Activated B cell treated with CpG ODN at 0.5 μM for 24 hours (primary cell): ENCODE results near the gene PPP1R18. TPM values are rescaled to one million over a fixed set of nuclear protein-coding genes. Genes with fewer than 3 reads are reported as not detected.
A peak's percentile ranks its signal among the peaks of the same experiment; 100 is the strongest.

ENCODE experiments used
- ATAC-seq: fragments of 200-7000 bp; cut with Tn5 transposase; one replicate; pipeline ENCODE4 v1.10.0; 2021; ENCODE audit warnings: low read depth, mild to moderate bottlenecking, moderate library complexity
- CTCF ChIA-PET: fragments of 350-600 bp; sonication (Branson Sonifier 250); formaldehyde crosslinking; loops from one replicate; lab custom pipeline; 2021; ENCODE audit warnings: antibody characterized with exemption; lab: Charles Lee
- POLR2A ChIA-PET: fragments of 350-600 bp; sonication (Branson Sonifier 250); formaldehyde crosslinking; loops from one replicate; lab custom pipeline; 2021; ENCODE audit warnings: antibody characterized with exemption; lab: Charles Lee
- DNase-seq: peaks from one replicate; pipeline ENCODE4 v3.0.0; 2022
- H3K27ac Mint-ChIP-seq: one replicate; pipeline ENCODE4 v1.8.0; 2020; ENCODE audit warnings: mixed read lengths
- H3K27me3 Mint-ChIP-seq: one replicate; pipeline ENCODE4 v1.8.0; 2021; ENCODE audit warnings: mixed read lengths
- H3K36me3 Mint-ChIP-seq: one replicate; pipeline ENCODE4 v1.8.0; 2021; ENCODE audit warnings: low read depth, mixed read lengths
- H3K4me1 Mint-ChIP-seq: one replicate; pipeline ENCODE4 v1.8.0; 2021; ENCODE audit warnings: mixed read lengths
- H3K4me3 Mint-ChIP-seq: one replicate; pipeline ENCODE4 v1.8.0; 2020; ENCODE audit warnings: mild to moderate bottlenecking, mixed read lengths
- H3K9me3 Mint-ChIP-seq: one replicate; pipeline ENCODE4 v1.8.0; 2020; ENCODE audit warnings: mixed read lengths
- intact Hi-C: fragments of 100-400 bp; cut with micrococcal nuclease; formaldehyde crosslinking; loops from one replicate; pipeline ENCODE4 v1.15.1; 2024
- total RNA-seq: library from RNA; stranded (reverse); gene quantifications from 2 replicates; pipeline ENCODE4 v1.2.3, GENCODE V29; 2022
- TF ChIP-seq, protein P1 (sequence below): fragments of 200-600 bp; IDR thresholded peaks from one replicate; pipeline ENCODE4 v1.8.0; 2022; ENCODE audit warnings: antibody characterized with exemption, mild to moderate bottlenecking

Gene PPP1R18
- total RNA-seq, 1 donor from 2014 or later: 104 TPM

DNA sequence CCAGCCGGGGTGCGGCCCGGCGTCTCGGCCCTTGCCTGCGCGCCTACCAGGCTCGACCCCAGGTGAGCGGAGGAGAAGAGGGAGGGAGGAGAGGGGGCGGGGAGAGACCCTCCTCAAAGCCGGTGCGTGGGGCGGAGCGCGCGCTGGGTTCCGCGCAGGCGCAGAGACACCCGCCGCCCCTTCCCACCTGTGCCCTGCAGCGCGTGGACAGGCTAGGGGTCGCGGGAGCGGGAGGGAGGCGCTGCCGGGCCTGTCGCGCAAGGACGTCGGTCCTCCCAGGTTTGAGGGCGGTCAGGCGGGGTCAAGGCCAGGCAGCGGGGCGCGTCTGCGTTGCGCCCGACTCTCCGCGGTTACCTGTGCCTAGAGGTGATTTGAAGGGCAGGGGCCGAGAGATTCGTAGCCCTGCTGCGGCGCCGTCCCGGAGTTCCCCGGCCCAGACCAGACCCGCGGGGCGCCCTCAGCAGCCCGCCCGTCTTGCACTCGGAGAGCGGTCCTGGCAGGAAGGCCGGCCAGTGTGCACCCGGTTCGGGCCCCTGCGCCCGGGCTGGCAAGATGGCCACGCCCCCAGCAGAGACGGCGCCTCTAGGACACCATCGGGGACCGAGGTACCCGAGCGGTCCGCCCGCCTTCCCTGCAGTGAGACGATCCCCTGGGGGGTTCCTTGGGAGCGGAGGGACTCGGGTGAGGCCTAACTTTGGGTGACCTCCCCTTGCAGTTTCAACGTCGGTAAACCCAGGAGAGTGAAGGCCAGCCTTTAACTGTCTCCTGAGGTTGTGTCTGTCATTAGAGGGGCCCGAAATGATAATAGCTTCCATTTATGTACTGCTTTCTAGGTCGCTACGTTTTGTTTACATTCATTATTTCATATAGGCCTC is 39.0 kb downstream of the PPP1R18 start:
- H3K27me3 Mint-ChIP-seq: no peaks in the 10 kb centered on the region
- POLR2A ChIA-PET: interaction anchor here (0.5 to 1.7 kb wide), 8 partner anchors 21 to 235 kb away, joined by 3 to 21 read pairs (median 4); partner anchors contain the start of genes ATAT1, MRPS18B and PPP1R10
- peaks cover 57% of the 10 kb centered on the region for H3K36me3 Mint-ChIP-seq
- ATAC-seq (peak; percentile 68), DNase-seq (peak; percentile 72)
- H3K4me3 Mint-ChIP-seq: peak overlapping the region; percentile 91
- peaks cover 35% of the 10 kb centered on the region for H3K4me1 Mint-ChIP-seq
- CTCF ChIA-PET: interaction anchor here (0.7 to 2.3 kb wide), 4 partner anchors 32 to 164 kb away, joined by 3 to 5 read pairs (median 3); no protein-coding TSS in a partner anchor
- peak overlapping the region; percentile 90 for H3K27ac Mint-ChIP-seq
- no peaks in the 10 kb centered on the region for H3K9me3 Mint-ChIP-seq
- TF ChIP-seq, protein P1, sequence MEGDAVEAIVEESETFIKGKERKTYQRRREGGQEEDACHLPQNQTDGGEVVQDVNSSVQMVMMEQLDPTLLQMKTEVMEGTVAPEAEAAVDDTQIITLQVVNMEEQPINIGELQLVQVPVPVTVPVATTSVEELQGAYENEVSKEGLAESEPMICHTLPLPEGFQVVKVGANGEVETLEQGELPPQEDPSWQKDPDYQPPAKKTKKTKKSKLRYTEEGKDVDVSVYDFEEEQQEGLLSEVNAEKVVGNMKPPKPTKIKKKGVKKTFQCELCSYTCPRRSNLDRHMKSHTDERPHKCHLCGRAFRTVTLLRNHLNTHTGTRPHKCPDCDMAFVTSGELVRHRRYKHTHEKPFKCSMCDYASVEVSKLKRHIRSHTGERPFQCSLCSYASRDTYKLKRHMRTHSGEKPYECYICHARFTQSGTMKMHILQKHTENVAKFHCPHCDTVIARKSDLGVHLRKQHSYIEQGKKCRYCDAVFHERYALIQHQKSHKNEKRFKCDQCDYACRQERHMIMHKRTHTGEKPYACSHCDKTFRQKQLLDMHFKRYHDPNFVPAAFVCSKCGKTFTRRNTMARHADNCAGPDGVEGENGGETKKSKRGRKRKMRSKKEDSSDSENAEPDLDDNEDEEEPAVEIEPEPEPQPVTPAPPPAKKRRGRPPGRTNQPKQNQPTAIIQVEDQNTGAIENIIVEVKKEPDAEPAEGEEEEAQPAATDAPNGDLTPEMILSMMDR: no peak
- intact Hi-C loops: loop anchor here (1.0 to 2.0 kb wide), 7 partner anchors 21 to 158 kb away; partner anchors contain the start of genes ABCF1, ATAT1, DHX16 and GNL1

DNA sequence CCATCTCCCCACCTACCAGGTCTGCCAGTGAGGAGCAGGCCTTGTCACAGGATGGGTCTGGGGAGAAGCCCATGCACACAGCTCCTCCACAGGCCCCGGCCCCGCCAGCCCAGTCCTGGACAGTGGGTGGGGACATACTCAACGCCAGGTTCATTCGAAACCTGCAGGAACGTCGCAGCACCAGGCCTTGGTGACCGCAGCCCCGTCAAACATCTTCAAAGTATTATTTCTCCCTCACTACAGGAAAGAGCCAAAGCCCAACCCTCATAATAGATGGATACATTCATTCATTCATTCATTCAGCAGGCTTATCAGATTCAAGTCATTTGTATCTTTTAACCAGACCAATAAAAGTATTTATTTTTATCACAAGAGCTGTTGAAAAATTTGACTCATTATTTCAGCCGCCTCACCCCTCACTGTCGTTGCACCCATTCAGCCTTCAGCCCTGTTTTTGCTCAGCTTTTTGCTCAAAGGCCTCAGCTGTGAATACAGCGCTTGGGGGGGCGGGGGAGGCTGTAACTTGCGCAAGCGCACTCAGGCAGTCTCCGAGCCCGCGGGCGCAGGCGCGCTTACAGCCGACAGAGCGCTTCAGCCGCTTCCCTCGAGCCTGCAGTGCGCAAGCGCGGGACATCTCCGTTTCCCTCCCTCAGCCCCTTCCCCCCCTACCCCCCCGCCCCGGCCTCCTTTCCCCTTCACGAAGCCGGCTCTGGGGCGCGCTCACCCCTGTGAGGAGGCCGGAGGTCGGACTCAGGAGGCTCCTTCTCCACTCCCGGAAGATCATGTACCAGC is 39.8 kb downstream of the PPP1R18 start, which contains the start of gene C6orf136:
TSS of gene C6orf136 (plus strand) at position 684 of the 792 bp plus-strand sequence. CDS start at position 783, 99 bp downstream.
- peak; percentile 82 for DNase-seq
- no peaks in the 10 kb centered on the region for H3K9me3 Mint-ChIP-seq
- peak within 1 kb of the TSS; percentile 91 for H3K4me3 Mint-ChIP-seq
- H3K36me3 Mint-ChIP-seq: peaks cover 52% of the 10 kb centered on the region
- H3K27ac Mint-ChIP-seq: peak within 1 kb of the TSS; percentile 90
- intact Hi-C loops: loop anchor here (1.0 to 2.0 kb wide), 7 partner anchors 20 to 157 kb away; partner anchors contain the start of genes ABCF1, ATAT1, DHX16 and GNL1
- H3K27me3 Mint-ChIP-seq: no peaks in the 10 kb centered on the region
- H3K4me1 Mint-ChIP-seq: peaks cover 35% of the 10 kb centered on the region
- ChIA-PET POLR2A (interaction anchor here (0.6 to 1.7 kb wide), 7 partner anchors 9 to 309 kb away, joined by 3 to 10 read pairs (median 3); partner anchors contain the start of genes MRPS18B and PPP1R10), CTCF (interaction anchor here (0.7 to 2.3 kb wide), 3 partner anchors 33 to 84 kb away, joined by 3 to 5 read pairs (median 4); no protein-coding TSS in a partner anchor)
- ATAC-seq: peak; percentile 78
- TF ChIP-seq, protein P1: no peak

DNA sequence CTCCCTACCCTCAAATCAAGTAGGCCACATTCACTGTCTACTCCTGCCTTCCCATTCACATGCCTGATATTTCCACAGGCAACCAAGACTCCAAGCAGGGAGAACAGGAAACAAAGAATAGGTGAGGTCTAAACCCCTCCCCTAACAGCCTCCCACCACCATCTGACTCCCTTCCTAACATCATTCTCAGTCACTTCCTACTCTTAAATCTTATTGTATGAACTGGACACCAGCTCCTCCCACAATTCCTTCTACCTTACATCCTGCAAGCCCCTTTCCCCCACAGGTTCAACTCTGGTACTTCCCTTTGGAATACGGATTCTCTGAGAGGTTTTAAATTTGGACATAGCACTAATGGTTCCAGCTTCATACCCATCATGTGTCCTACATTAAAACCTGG is 40.5 kb downstream of the PPP1R18 start:
- POLR2A ChIA-PET: interaction anchor here (0.6 to 1.7 kb wide), 3 partner anchors 28 to 79 kb away, joined by 3 to 10 read pairs (median 8); partner anchors contain the start of genes MRPS18B and PPP1R10
- no peaks in the 10 kb centered on the region for H3K9me3 Mint-ChIP-seq
- H3K27me3 Mint-ChIP-seq: no peaks in the 10 kb centered on the region
- CTCF ChIA-PET: interaction anchor here (0.7 to 2.3 kb wide), 3 partner anchors 33 to 85 kb away, joined by 3 to 5 read pairs (median 4); no protein-coding TSS in a partner anchor
- intact Hi-C loops: loop anchor here (2.0 kb wide), 1 partner anchor 19 kb away; the partner anchor contains the start of gene ATAT1
- peaks cover 30% of the 10 kb centered on the region for H3K4me1 Mint-ChIP-seq
- H3K36me3 Mint-ChIP-seq: peaks cover 51% of the 10 kb centered on the region
- DNase-seq (no peak), ATAC-seq (no peak)
- peak overlapping the region; percentile 59 for H3K27ac Mint-ChIP-seq
- peak overlapping the region; percentile 91 for H3K4me3 Mint-ChIP-seq
- TF ChIP-seq, protein P1: no peak

DNA sequence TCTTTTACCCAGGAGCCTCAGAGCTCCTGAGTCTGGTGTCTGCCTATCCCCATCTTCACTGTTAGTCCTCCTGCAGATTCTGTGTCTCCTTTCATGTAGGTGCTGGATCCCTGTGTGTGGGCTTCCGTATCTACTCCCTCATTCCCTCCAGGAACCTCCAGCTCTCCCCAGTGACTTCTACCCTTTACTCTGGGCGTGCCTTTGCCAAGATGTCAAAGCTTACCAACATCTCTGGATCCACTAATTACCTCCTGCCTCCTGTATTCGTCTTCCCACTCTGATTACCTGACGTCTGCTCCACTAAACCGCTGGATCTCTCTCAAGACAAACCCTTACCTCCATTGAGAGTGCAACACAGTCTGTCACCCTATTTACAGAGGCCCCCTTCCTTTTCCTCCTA is 41.7 kb downstream of the PPP1R18 start:
- ATAC-seq (no peak), DNase-seq (no peak)
- ChIA-PET POLR2A (interaction anchor here (0.7 to 1.0 kb wide), 3 partner anchors 27 to 318 kb away, joined by 3 to 6 read pairs (median 3); partner anchors contain the start of genes MRPS18B and PPP1R10), CTCF (interaction anchor here (2.3 kb wide), 1 partner anchor 86 kb away, joined by 5 read pairs; no protein-coding TSS in a partner anchor)
- Mint-ChIP-seq H3K4me1 (peaks cover 28% of the 10 kb centered on the region), H3K27ac (no peak overlapping the region), H3K9me3 (no peaks in the 10 kb centered on the region), H3K36me3 (peaks cover 58% of the 10 kb centered on the region), H3K27me3 (no peaks in the 10 kb centered on the region), H3K4me3 (no peak overlapping the region)
- TF ChIP-seq, protein P1: no peak
- intact Hi-C loops: no loop called here
